GM21737 (cell line): Measurements from ENCODE around the gene PEAK3.

Experiments
- ATAC-seq: cut with Tn5 transposase; IDR thresholded peaks from one replicate; pipeline ENCODE4 v1.9.1; 2021; ENCODE audit warnings: mild to moderate bottlenecking, moderate library complexity; ENCODE audit not compliant: unreplicated experiment

PEAK3 gene

DNA sequence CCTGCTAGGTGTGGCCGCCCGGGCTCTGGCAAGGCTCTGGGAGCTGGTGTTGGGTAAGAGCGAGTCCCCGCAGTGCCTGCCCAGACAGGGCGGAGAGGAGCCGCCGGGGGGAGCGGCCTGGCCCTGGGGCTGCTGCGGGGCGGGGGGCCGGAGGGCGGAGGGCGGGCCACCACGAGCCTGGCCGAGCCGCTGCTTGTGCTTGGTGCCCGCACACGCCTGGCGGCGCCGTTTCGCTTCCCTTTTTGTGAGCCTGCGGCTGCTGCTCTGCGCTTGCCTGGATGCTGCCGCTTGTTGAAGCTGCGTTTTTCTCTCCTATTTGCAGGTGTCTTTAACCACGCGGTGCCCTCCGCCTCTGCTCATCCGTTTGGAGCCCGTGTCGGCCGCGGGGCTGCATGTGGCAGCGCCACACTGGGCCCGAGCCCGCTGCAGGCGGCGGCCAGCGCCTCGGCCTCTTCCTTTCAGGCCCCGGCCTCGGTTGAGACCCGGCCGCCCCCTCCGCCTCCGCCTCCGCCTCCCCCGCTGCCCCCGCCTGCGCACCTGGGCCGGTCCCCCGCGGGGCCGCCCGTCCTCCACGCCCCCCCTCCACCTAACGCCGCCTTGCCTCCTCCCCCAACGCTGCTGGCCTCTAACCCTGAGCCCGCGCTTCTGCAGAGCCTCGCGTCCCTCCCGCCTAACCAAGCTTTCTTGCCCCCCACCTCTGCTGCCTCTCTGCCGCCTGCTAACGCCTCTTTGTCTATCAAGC is 54.4 kb downstream of the PEAK3 start:
- ATAC-seq: no peak

DNA sequence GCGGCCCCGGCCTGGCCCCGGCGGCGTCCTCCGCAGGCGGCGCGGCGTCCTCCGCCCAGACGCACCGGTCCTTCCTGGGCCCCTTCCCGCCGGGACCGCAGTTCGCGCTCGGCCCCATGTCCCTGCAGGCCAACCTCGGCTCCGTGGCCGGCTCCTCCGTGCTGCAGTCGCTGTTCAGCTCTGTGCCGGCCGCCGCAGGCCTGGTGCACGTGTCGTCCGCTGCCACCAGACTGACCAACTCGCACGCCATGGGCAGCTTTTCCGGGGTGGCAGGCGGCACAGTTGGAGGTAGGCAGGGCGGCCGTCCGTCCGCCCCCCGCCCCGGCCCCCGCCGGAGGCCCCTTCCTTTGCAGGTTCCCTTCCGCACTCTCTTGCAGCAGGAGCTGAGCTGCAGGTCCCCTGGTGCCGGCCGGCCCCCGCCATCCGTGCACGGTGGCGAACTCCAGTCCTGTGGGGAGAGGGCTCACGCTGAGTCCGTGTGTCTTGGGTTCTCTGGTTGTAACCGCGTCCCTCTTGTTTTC is 55.1 kb downstream of the PEAK3 start:
- ATAC-seq: no peak

- ATAC-seq: no peak
These were observed 55.7 kb downstream of the PEAK3 start for GRCh38 chr19:2226051-2226839.

GRCh38 chr19:2225415-2226050 is 56.4 kb downstream of the PEAK3 start:
- ATAC-seq: no peak

DNA sequence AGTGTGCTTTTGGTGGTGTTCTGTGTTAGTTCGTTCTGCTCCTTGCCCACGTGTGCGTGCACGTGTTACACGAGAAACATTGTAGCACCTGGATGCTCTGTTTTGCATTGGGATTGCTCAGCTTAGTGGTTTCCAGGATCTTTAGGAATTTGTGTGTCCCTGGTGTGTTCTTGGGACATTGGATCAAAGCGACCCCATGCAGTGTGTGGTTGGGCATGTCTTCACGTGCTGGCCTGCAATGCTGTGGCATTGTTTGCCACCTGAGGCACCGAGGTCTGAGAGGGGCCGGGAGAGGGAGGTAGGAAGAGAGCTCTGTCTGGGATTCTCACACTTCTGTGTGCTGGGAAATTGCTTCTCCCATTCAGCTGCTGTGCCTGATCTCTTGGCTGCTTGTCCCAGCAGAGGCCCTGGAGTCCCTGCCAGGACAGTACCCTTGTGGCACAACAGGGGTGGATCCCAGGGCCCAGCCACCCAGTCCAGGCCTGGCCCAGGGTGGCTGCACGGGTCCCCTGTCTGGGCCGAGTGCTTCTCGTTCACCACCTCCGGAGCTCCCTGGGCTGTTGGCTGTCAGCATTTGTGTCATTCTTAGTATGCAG is 57.1 kb downstream of the PEAK3 start:
- ATAC-seq: no peak
